ENCODE measurements around the gene RBFOX1. TPM values are rescaled to one million over a fixed set of nuclear protein-coding genes. Genes with fewer than 3 reads are reported as not detected.

Gene RBFOX1
- polyA plus RNA-seq, 1 of the 3 experiments (the other 2 are of a cell fraction): not detected

DNA sequence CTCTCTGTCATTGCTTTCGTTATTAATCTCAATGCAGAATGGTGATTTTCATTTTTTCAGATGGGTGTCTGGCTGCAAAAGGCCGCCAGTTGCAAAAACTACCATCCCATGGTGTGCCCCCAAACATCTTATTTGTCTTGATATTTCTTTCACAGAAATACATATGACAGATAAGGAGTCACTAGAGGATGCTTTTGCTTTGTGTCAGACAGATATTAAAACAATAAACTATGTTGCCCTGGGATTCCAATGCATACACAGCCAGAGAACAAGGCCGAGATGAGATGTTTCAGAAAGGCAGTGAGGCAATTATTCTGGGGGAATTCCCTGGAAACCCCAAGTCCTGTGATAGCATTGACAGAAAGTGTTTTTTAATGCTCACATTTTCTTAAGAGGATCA, 307.7 kb downstream of the RBFOX1 start:
- H3K27ac ChIP-seq (ENCODE audit: low read depth in 2 of 2, low read length in 1 of 2): no peak overlapping the region
- H3K27me3 ChIP-seq (ENCODE audit: insufficient read depth): no peaks in the 10 kb centered on the region
- H3K4me3 ChIP-seq (ENCODE audit: low read depth in 2 of 2, low read length in 1 of 2): no peak overlapping the region
- WGBS (ENCODE audit: low lambda C conversion rate): 6% methylated on average over 3 of the region's 3 CpGs
- no peak overlapping the region for H2AFZ ChIP-seq (ENCODE audit: low read depth)
- POLR2A ChIA-PET: no interaction called here
- no peak overlapping the region for H3K4me2 ChIP-seq
- TF ChIP-seq RFX5 (IDR thresholded peaks at IDR 0.05; ENCODE audit: low read length) (no peak), EZH2phosphoT487 (IDR thresholded peaks at IDR 0.05; ENCODE audit: borderline replicate concordance, low read depth) (no peak), TEAD4 (IDR thresholded peaks at IDR 0.05; ENCODE audit: borderline replicate concordance, insufficient read depth) (no peak), SIN3A (IDR thresholded peaks at IDR 0.05; ENCODE audit: borderline replicate concordance, low read depth, low read length) (no peak), EP300 (IDR thresholded peaks at IDR 0.05; ENCODE audit: borderline replicate concordance in 1 of 2, low read depth in 1 of 2, low read length in 1 of 2) (no peak)
- TF ChIP-seq, protein P1, sequence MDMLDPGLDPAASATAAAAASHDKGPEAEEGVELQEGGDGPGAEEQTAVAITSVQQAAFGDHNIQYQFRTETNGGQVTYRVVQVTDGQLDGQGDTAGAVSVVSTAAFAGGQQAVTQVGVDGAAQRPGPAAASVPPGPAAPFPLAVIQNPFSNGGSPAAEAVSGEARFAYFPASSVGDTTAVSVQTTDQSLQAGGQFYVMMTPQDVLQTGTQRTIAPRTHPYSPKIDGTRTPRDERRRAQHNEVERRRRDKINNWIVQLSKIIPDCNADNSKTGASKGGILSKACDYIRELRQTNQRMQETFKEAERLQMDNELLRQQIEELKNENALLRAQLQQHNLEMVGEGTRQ (IDR thresholded peaks at IDR 0.05; ENCODE audit: borderline replicate concordance, low read depth, low read length): no peak
- TF ChIP-seq, protein P2, sequence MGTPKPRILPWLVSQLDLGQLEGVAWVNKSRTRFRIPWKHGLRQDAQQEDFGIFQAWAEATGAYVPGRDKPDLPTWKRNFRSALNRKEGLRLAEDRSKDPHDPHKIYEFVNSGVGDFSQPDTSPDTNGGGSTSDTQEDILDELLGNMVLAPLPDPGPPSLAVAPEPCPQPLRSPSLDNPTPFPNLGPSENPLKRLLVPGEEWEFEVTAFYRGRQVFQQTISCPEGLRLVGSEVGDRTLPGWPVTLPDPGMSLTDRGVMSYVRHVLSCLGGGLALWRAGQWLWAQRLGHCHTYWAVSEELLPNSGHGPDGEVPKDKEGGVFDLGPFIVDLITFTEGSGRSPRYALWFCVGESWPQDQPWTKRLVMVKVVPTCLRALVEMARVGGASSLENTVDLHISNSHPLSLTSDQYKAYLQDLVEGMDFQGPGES (IDR thresholded peaks at IDR 0.05; ENCODE audit: low read depth, low read length): no peak
- no peaks in the 10 kb centered on the region for H3K9me2 ChIP-seq
- no peaks in the 10 kb centered on the region for H3K4me1 ChIP-seq (ENCODE audit: control insufficient read depth in 1 of 2, insufficient read depth in 2 of 2, low read depth in 1 of 2, low read length in 1 of 2)
- H4K20me1 ChIP-seq (ENCODE audit: insufficient read depth): no peaks in the 10 kb centered on the region
- no peaks in the 10 kb centered on the region for H3K9me3 ChIP-seq
- no peak for DNase-seq
- CTCF ChIA-PET: no interaction called here
- H3F3A ChIP-seq (replicated peaks; ENCODE audit: insufficient read depth): no peaks in the 10 kb centered on the region
- H3K79me2 ChIP-seq (ENCODE audit: insufficient read depth): no peaks in the 10 kb centered on the region
- H3K9ac ChIP-seq: no peak overlapping the region
- no peaks in the 10 kb centered on the region for H3K36me3 ChIP-seq (replicated peaks in 1 of 2; ENCODE audit: control insufficient read depth in 1 of 2, insufficient read depth in 2 of 2, low read length in 1 of 2)

DNA sequence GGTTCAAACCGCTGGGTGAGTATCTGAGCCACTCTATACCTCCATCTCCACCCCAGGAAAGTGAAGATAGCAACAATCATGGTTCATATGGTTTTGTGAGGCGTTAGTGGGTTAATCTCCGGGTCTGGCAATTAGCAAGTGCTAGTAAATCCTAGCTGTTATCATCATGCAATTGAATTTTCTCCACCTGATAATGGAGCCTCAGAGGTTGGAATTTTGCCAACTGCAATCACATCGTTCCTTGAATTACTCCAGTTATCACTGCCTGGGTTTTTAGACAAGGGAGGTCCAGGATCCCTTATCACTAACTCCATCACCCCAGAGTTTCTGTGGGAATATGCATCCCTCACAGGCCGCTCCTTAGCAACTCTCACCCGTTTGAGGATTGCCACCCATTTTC, 311.5 kb downstream of the RBFOX1 start:
- Histone ChIP-seq H3K4me3 (ENCODE audit: low read depth in 2 of 2, low read length in 1 of 2) (no peak overlapping the region), H3K27ac (ENCODE audit: low read depth in 2 of 2, low read length in 1 of 2) (no peak overlapping the region), H4K20me1 (ENCODE audit: insufficient read depth) (no peaks in the 10 kb centered on the region), H3K9me3 (no peaks in the 10 kb centered on the region), H3K9ac (no peak overlapping the region), H2AFZ (ENCODE audit: low read depth) (no peak overlapping the region), H3F3A (replicated peaks; ENCODE audit: insufficient read depth) (no peaks in the 10 kb centered on the region), H3K4me2 (no peak overlapping the region), H3K4me1 (ENCODE audit: control insufficient read depth in 1 of 2, insufficient read depth in 2 of 2, low read depth in 1 of 2, low read length in 1 of 2) (no peaks in the 10 kb centered on the region), H3K9me2 (no peaks in the 10 kb centered on the region), H3K79me2 (ENCODE audit: insufficient read depth) (no peaks in the 10 kb centered on the region), H3K27me3 (ENCODE audit: insufficient read depth) (no peaks in the 10 kb centered on the region), H3K36me3 (replicated peaks in 1 of 2; ENCODE audit: control insufficient read depth in 1 of 2, insufficient read depth in 2 of 2, low read length in 1 of 2) (no peaks in the 10 kb centered on the region)
- POLR2A ChIA-PET: no interaction called here
- TF ChIP-seq POLR2AphosphoS5 (IDR thresholded peaks at IDR 0.05; ENCODE audit: low read depth, low read length) (no peak), TCF12 (IDR thresholded peaks at IDR 0.05) (no peak), FOXM1 (IDR thresholded peaks at IDR 0.05; ENCODE audit: low read depth) (no peak), JUND (IDR thresholded peaks at IDR 0.05) (no peak), GATA2 (CRISPR knock-in tag; IDR thresholded peaks at IDR 0.05) (no peak), RAD21 (IDR thresholded peaks at IDR 0.05; ENCODE audit: low read length) (no peak), GABPA (IDR thresholded peaks at IDR 0.05; ENCODE audit: low read depth) (no peak)
- TF ChIP-seq, protein P3, sequence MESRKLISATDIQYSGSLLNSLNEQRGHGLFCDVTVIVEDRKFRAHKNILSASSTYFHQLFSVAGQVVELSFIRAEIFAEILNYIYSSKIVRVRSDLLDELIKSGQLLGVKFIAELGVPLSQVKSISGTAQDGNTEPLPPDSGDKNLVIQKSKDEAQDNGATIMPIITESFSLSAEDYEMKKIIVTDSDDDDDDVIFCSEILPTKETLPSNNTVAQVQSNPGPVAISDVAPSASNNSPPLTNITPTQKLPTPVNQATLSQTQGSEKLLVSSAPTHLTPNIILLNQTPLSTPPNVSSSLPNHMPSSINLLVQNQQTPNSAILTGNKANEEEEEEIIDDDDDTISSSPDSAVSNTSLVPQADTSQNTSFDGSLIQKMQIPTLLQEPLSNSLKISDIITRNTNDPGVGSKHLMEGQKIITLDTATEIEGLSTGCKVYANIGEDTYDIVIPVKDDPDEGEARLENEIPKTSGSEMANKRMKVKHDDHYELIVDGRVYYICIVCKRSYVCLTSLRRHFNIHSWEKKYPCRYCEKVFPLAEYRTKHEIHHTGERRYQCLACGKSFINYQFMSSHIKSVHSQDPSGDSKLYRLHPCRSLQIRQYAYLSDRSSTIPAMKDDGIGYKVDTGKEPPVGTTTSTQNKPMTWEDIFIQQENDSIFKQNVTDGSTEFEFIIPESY (IDR thresholded peaks at IDR 0.05; ENCODE audit: borderline replicate concordance, low read depth): no peak
- WGBS (ENCODE audit: low lambda C conversion rate): 11% methylated on average over 6 of the region's 6 CpGs
- CTCF ChIA-PET: no interaction called here
- DNase-seq: no peak

Data from SK-N-SH (cell line).